Measurements from ENCODE around the gene SLC22A17.

- TF ChIP-seq YY1 (IDR thresholded peaks at IDR 0.05) (no peak), GABPA (IDR thresholded peaks at IDR 0.05 in 1 of 2, conservative IDR thresholded peaks at IDR 0.05 in 1 of 2) (no peak), SP1 (IDR thresholded peaks at IDR 0.05) (no peak), MAX (IDR thresholded peaks at IDR 0.05) (no peak), ATF3 (IDR thresholded peaks at IDR 0.05) (no peak), FOXA2 (IDR thresholded peaks at IDR 0.05) (no peak), JUND (IDR thresholded peaks at IDR 0.05) (no peak), FOXA1 (IDR thresholded peaks at IDR 0.05) (no peak)
- TF ChIP-seq, protein P1, sequence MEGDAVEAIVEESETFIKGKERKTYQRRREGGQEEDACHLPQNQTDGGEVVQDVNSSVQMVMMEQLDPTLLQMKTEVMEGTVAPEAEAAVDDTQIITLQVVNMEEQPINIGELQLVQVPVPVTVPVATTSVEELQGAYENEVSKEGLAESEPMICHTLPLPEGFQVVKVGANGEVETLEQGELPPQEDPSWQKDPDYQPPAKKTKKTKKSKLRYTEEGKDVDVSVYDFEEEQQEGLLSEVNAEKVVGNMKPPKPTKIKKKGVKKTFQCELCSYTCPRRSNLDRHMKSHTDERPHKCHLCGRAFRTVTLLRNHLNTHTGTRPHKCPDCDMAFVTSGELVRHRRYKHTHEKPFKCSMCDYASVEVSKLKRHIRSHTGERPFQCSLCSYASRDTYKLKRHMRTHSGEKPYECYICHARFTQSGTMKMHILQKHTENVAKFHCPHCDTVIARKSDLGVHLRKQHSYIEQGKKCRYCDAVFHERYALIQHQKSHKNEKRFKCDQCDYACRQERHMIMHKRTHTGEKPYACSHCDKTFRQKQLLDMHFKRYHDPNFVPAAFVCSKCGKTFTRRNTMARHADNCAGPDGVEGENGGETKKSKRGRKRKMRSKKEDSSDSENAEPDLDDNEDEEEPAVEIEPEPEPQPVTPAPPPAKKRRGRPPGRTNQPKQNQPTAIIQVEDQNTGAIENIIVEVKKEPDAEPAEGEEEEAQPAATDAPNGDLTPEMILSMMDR (IDR thresholded peaks at IDR 0.05; ENCODE audit: low read depth, low read length, missing input control), result no peak
- TF ChIP-seq, protein P2, sequence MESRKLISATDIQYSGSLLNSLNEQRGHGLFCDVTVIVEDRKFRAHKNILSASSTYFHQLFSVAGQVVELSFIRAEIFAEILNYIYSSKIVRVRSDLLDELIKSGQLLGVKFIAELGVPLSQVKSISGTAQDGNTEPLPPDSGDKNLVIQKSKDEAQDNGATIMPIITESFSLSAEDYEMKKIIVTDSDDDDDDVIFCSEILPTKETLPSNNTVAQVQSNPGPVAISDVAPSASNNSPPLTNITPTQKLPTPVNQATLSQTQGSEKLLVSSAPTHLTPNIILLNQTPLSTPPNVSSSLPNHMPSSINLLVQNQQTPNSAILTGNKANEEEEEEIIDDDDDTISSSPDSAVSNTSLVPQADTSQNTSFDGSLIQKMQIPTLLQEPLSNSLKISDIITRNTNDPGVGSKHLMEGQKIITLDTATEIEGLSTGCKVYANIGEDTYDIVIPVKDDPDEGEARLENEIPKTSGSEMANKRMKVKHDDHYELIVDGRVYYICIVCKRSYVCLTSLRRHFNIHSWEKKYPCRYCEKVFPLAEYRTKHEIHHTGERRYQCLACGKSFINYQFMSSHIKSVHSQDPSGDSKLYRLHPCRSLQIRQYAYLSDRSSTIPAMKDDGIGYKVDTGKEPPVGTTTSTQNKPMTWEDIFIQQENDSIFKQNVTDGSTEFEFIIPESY (IDR thresholded peaks at IDR 0.05), result no peak
- TF ChIP-seq, protein P3, sequence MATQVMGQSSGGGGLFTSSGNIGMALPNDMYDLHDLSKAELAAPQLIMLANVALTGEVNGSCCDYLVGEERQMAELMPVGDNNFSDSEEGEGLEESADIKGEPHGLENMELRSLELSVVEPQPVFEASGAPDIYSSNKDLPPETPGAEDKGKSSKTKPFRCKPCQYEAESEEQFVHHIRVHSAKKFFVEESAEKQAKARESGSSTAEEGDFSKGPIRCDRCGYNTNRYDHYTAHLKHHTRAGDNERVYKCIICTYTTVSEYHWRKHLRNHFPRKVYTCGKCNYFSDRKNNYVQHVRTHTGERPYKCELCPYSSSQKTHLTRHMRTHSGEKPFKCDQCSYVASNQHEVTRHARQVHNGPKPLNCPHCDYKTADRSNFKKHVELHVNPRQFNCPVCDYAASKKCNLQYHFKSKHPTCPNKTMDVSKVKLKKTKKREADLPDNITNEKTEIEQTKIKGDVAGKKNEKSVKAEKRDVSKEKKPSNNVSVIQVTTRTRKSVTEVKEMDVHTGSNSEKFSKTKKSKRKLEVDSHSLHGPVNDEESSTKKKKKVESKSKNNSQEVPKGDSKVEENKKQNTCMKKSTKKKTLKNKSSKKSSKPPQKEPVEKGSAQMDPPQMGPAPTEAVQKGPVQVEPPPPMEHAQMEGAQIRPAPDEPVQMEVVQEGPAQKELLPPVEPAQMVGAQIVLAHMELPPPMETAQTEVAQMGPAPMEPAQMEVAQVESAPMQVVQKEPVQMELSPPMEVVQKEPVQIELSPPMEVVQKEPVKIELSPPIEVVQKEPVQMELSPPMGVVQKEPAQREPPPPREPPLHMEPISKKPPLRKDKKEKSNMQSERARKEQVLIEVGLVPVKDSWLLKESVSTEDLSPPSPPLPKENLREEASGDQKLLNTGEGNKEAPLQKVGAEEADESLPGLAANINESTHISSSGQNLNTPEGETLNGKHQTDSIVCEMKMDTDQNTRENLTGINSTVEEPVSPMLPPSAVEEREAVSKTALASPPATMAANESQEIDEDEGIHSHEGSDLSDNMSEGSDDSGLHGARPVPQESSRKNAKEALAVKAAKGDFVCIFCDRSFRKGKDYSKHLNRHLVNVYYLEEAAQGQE (IDR thresholded peaks at IDR 0.05), result no peak
Measured at GRCh38 chr14:23307687-23308644, 44.7 kb downstream of the SLC22A17 start.
